ENCODE results near the gene ATM. TPM values are rescaled to one million over a fixed set of nuclear protein-coding genes. Genes with fewer than 3 reads are reported as not detected.
A peak's percentile ranks its signal among the peaks of the same experiment; 100 is the strongest.

Gene ATM
- total and polyA plus RNA-seq, 2 donors (not counting 1 experiment from before 2014, with no cell fraction given) = 37.5 to 123 TPM

- H4K20me1 ChIP-seq (ENCODE audit: control insufficient read depth, extremely low read depth, insufficient read depth, low read length) = no peaks in the 10 kb centered on the region
- no peak overlapping the region for H3K27ac ChIP-seq (ENCODE audit: insufficient read depth, low read length)
- H3K9ac ChIP-seq (ENCODE audit: insufficient read depth, low read length) = no peak overlapping the region
- no peak overlapping the region for H3K4me2 ChIP-seq (ENCODE audit: extremely low read depth, insufficient read depth, low read length)
- DNase-seq (ENCODE audit: low read depth in 2 of 2) = no peak
- no peaks in the 10 kb centered on the region for H3K27me3 ChIP-seq (ENCODE audit: control insufficient read depth, insufficient read depth, low read length)
- H3K9me3 ChIP-seq (ENCODE audit: control insufficient read depth, insufficient read depth, low read depth, low read length) = no peaks in the 10 kb centered on the region
- H3K36me3 ChIP-seq (ENCODE audit: control insufficient read depth, insufficient read depth, low read length) = peaks cover 2% of the 10 kb centered on the region
- H3K4me3 ChIP-seq (replicated peaks in 1 of 4; ENCODE audit: control extremely low read depth in 1 of 4, insufficient read depth in 1 of 4, low read depth in 3 of 4, low read length in 4 of 4) = no peak overlapping the region
- no peaks in the 10 kb centered on the region for H3K79me2 ChIP-seq (ENCODE audit: control insufficient read depth, insufficient read depth, low read length)
- H3K4me1 ChIP-seq (ENCODE audit: control insufficient read depth, extremely low read depth, insufficient read depth, low read length) = no peaks in the 10 kb centered on the region
- H2AFZ ChIP-seq (ENCODE audit: low read length) = no peak overlapping the region
- TF ChIP-seq EZH2 (IDR thresholded peaks at IDR 0.05; ENCODE audit: low read length, missing control alignments) (no peak), CTCF (conservative IDR thresholded peaks at IDR 0.05 in 1 of 2, IDR thresholded peaks at IDR 0.05 in 1 of 2; ENCODE audit: low read depth in 1 of 2, low read length in 2 of 2) (no peak)
These were observed 123.6 kb downstream of the ATM start for GRCh38 chr11:108346451-108346850.

DNA sequence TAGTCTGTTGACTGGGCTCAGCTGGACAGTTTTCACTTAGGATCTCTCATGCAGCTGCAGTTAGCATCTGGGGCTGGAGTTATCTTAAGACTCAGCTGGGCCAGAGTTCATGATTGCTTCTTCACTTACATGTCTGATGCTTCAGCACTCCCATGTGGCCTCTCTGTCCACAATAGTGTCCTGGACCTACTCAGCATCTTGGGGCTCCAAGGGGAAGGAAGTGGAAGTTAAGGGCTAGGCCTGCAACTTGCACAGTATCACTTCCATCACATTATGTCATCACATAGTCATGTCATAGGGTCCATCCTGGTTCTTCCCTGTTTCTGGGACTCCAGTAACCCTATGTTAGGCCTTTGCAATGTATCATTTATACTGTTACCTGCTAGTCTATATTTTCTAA is 128.6 kb downstream of the ATM start:
- TF ChIP-seq CTCF (conservative IDR thresholded peaks at IDR 0.05 in 1 of 2, IDR thresholded peaks at IDR 0.05 in 1 of 2; ENCODE audit: low read depth in 1 of 2, low read length in 2 of 2) (no peak), EZH2 (IDR thresholded peaks at IDR 0.05; ENCODE audit: low read length, missing control alignments) (no peak)
- H3K4me1 ChIP-seq (ENCODE audit: control insufficient read depth, extremely low read depth, insufficient read depth, low read length) = no peaks in the 10 kb centered on the region
- peaks cover 4% of the 10 kb centered on the region for H3K36me3 ChIP-seq (ENCODE audit: control insufficient read depth, insufficient read depth, low read length)
- DNase-seq (ENCODE audit: low read depth in 2 of 2) = no peak
- no peaks in the 10 kb centered on the region for H3K79me2 ChIP-seq (ENCODE audit: control insufficient read depth, insufficient read depth, low read length)
- no peak overlapping the region for H3K27ac ChIP-seq (ENCODE audit: insufficient read depth, low read length)
- no peak overlapping the region for H3K4me3 ChIP-seq (replicated peaks in 1 of 4; ENCODE audit: control extremely low read depth in 1 of 4, insufficient read depth in 1 of 4, low read depth in 3 of 4, low read length in 4 of 4)
- H3K9ac ChIP-seq (ENCODE audit: insufficient read depth, low read length) = no peak overlapping the region
- no peaks in the 10 kb centered on the region for H3K27me3 ChIP-seq (ENCODE audit: control insufficient read depth, insufficient read depth, low read length)
- H2AFZ ChIP-seq (ENCODE audit: low read length) = no peak overlapping the region
- no peak overlapping the region for H3K4me2 ChIP-seq (ENCODE audit: extremely low read depth, insufficient read depth, low read length)
- no peaks in the 10 kb centered on the region for H3K9me3 ChIP-seq (ENCODE audit: control insufficient read depth, insufficient read depth, low read depth, low read length)
- H4K20me1 ChIP-seq (ENCODE audit: control insufficient read depth, extremely low read depth, insufficient read depth, low read length) = no peaks in the 10 kb centered on the region

DNA sequence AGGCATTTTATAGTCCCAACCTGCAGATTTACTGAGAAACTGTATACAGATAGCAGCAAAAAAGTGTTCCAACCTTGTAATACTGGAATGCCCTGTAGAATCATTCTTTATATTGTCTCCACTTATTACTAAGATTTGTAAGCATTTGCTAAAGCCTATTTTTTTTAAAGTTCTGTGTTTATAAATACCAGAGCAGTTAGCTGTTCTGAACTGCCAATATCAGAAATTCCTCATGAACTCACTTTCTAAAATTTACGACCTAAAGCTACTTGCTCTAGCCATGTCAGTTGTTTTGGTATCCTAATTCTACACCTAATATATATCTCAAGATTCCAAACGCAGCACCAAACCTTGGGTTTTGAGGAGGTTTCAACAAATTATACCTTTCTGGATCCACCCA is 141.3 kb downstream of the ATM start:
- H3K4me1 ChIP-seq (ENCODE audit: control insufficient read depth, extremely low read depth, insufficient read depth, low read length) = peaks cover 8% of the 10 kb centered on the region
- peak overlapping the region; percentile 8 for H3K27ac ChIP-seq (ENCODE audit: insufficient read depth, low read length)
- TF ChIP-seq CTCF (conservative IDR thresholded peaks at IDR 0.05 in 1 of 2, IDR thresholded peaks at IDR 0.05 in 1 of 2; ENCODE audit: low read depth in 1 of 2, low read length in 2 of 2) = no peak
- TF ChIP-seq EZH2 (IDR thresholded peaks at IDR 0.05; ENCODE audit: low read length, missing control alignments) = no peak
- peak overlapping the region; percentile 51 for H3K4me2 ChIP-seq (ENCODE audit: extremely low read depth, insufficient read depth, low read length)
- no peak overlapping the region for H3K9ac ChIP-seq (ENCODE audit: insufficient read depth, low read length)
- no peaks in the 10 kb centered on the region for H3K27me3 ChIP-seq (ENCODE audit: control insufficient read depth, insufficient read depth, low read length)
- DNase-seq (ENCODE audit: low read depth in 2 of 2) = peak; percentile 33 to 56
- no peak overlapping the region for H2AFZ ChIP-seq (ENCODE audit: low read length)
- no peaks in the 10 kb centered on the region for H3K9me3 ChIP-seq (ENCODE audit: control insufficient read depth, insufficient read depth, low read depth, low read length)
- no peaks in the 10 kb centered on the region for H3K79me2 ChIP-seq (ENCODE audit: control insufficient read depth, insufficient read depth, low read length)
- no peaks in the 10 kb centered on the region for H3K36me3 ChIP-seq (ENCODE audit: control insufficient read depth, insufficient read depth, low read length)
- H4K20me1 ChIP-seq (ENCODE audit: control insufficient read depth, extremely low read depth, insufficient read depth, low read length) = no peaks in the 10 kb centered on the region
- H3K4me3 ChIP-seq (replicated peaks in 1 of 4; ENCODE audit: control extremely low read depth in 1 of 4, insufficient read depth in 1 of 4, low read depth in 3 of 4, low read length in 4 of 4) = no peak overlapping the region
